CD4-positive, alpha-beta T cell treated with Interleukin-15 for 4 hours (primary cell): Measurements from ENCODE around the gene SSBP2.
A peak's percentile ranks its signal among the peaks of the same experiment; 100 is the strongest.

ENCODE experiments used
- DNase-seq: peaks from one replicate; pipeline ENCODE4 v3.0.0-alpha.2; 2020; ENCODE audit warnings: low spot score

The SSBP2 gene

GRCh38 chr5:81751009-81751835, at the start of gene SSBP2:
TSS of gene SSBP2 (minus strand) at chr5:81751097. CDS start at chr5:81751042, 55 bp downstream.
- peak; percentile 99 for DNase-seq

- DNase-seq: no peak
These were observed 44.8 kb upstream of the SSBP2 start for GRCh38 chr5:81795666-81796065.

- DNase-seq: no peak
These were observed 43.3 kb upstream of the SSBP2 start for GRCh38 chr5:81794226-81794625.

- DNase-seq: no peak
These were observed 39.4 kb upstream of the SSBP2 start for GRCh38 chr5:81790336-81790735.

GRCh38 chr5:81789033-81789432, 38.1 kb upstream of the SSBP2 start:
- no peak for DNase-seq

GRCh38 chr5:81788329-81788728, 37.4 kb upstream of the SSBP2 start:
- DNase-seq: no peak

GRCh38 chr5:81787474-81788242, 36.8 kb upstream of the SSBP2 start:
- no peak for DNase-seq

- no peak for DNase-seq
These were observed 36.1 kb upstream of the SSBP2 start for GRCh38 chr5:81786991-81787390.

GRCh38 chr5:81786496-81786895, 35.6 kb upstream of the SSBP2 start:
- DNase-seq: no peak

GRCh38 chr5:81785322-81785721, 34.4 kb upstream of the SSBP2 start:
- DNase-seq: no peak

- DNase-seq: no peak
These were observed 32.5 kb upstream of the SSBP2 start for GRCh38 chr5:81783401-81783800.

GRCh38 chr5:81782811-81783210, 31.9 kb upstream of the SSBP2 start:
- no peak for DNase-seq

GRCh38 chr5:81779916-81780266, 29.0 kb upstream of the SSBP2 start:
- no peak for DNase-seq

- DNase-seq: peak; percentile 30
These were observed 28.4 kb upstream of the SSBP2 start for GRCh38 chr5:81779125-81779915.

GRCh38 chr5:81778642-81779041, 27.7 kb upstream of the SSBP2 start:
- DNase-seq: no peak

- no peak for DNase-seq
These were observed 25.4 kb upstream of the SSBP2 start for GRCh38 chr5:81776258-81776657.

- DNase-seq: no peak
These were observed 23.5 kb upstream of the SSBP2 start for GRCh38 chr5:81774374-81774773.

GRCh38 chr5:81773574-81773973, 22.7 kb upstream of the SSBP2 start:
- DNase-seq: no peak

- no peak for DNase-seq
These were observed 22.3 kb upstream of the SSBP2 start for GRCh38 chr5:81773161-81773560.

- DNase-seq: no peak
These were observed 21.6 kb upstream of the SSBP2 start for GRCh38 chr5:81772488-81772887.

- no peak for DNase-seq
These were observed 18.1 kb upstream of the SSBP2 start for GRCh38 chr5:81768935-81769452.

GRCh38 chr5:81767938-81768337, 17.0 kb upstream of the SSBP2 start:
- no peak for DNase-seq
